DMS153 treated with DMSO at 0.1 percent for 48 hours (cell line): ENCODE results near the gene SIRT7.

Experiments used
- DNase-seq: peaks from one replicate; lab custom pipeline; 2025; ENCODE audit not compliant: unreplicated experiment; lab: John Stamatoyannopoulos, UW

The SIRT7 gene

DNA sequence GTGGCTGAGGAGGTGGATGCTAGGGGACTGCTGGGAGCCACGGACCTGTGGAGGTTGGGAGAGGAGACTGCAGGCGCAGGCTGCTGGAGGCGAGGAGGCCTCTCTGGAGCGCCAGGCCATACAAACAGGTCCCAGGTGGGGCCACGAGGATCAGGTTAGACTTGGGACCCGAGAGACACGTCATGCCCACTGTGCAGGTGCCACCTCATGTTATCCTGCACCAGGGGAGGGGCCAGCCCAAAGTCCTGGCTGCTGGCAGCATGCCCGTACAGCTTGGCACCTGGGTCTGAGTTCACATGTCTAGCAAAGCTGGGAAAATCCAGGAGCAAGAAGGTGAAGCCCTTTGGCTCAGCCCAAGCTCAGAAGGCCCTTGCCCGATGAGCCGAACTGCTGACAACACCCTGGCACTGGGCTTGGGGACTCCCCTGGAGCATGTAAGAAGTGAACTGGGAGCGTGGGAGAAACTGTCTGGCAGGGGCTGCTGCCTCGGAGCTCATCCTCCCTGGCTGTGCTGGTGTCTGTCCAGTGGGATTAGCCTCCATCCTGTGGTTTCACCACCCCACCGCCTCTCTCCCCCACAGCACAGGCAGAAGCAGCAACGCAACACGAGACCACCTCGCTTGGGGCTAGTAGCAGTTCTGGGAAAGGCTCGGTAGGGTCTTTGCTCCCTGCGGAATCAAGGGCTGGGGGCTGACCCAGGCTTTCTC, 52.1 kb downstream of the SIRT7 start:
- no peak for DNase-seq

DNA sequence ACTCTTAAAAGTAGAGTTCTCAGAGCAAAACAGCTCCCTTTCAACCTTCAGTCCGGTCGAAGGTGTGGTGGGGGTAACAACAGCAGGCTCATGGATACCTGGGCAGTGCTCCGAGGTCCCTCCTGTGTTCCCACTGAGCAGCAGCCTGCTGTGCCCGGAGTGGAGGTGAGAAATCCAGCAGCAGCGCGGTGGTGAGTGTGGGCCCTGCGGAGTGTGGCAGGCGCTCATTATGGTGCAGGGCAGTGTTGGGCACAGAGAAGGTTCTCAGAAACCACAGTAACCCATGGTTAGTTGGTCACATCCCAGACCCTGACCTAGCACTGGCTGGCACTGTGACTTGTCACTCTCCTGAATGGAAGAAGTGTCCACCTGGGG, 52.6 kb downstream of the SIRT7 start:
- DNase-seq: no peak

DNA sequence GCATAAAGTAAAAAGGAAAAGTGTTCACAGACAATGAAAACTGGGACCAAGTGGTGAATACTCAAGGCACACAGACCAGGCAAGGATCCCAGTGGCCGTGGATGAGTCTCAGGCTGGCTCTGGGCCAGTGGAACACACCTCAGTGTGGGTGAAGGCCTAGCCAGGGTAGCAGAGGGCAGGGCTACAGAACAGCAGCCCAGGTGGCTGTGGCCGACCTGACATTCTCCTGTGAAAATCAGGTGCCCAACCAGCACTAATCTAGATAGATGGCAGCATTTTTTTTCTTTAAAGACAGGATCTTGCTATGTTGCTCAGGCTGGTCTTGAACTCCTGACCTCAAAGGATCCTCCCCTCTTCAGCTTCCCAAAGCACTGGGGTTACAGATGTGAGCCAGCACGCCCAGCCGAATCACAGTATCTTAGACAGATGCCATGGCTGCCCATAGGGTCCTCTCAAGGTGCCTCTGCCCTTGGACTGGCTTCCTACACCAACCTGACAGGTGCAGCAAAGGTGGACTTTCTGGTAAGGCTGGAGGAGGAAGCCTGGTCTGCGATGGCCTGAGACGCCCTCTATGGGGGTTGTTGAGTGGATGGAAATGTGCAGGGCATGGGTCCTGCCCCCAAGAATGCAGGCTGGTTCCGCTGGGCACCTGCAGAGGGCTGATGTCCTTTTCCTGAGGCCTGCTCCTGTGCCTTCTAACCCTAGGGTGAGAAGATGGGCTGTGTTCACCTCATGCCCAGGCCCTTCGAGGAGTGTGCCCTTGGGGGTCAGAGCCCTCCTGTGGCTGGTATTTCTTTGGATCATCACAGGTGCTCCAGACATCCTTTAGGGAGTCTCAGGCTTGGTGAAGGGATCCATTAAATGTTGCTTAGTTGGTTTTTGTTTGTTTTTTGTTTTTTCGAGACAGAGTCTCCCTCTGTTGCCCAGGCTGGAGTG, 53.9 kb downstream of the SIRT7 start:
- DNase-seq: no peak

DNA sequence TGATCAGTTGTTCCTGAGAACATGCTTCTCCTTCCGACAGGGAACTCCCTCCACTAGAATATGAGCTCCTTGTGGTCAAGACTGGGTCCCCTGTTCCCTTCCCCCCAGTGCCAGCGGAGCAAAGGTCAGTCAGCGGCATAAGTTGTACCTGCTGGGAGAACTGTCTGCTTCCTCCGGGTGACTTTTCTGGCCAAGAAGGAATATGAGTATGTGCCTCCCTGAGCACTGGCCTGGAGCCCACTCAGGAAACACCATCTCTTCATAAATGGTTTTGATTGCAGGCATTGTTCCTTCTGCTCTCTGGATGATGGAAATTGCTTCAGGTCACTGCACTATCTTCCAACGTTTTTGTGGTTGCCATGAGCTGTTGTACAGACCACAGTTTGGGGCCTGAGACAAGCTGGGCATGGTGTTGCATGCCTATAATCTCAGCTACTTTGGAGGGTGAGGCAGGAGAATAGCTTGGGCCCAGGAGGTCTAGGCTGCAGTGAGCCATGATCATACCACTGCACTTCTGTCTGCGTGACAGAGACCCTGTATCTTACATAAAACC, 54.8 kb downstream of the SIRT7 start:
- DNase-seq: no peak
